ENCODE results near the gene CDRT4.

CDRT4 gene

DNA sequence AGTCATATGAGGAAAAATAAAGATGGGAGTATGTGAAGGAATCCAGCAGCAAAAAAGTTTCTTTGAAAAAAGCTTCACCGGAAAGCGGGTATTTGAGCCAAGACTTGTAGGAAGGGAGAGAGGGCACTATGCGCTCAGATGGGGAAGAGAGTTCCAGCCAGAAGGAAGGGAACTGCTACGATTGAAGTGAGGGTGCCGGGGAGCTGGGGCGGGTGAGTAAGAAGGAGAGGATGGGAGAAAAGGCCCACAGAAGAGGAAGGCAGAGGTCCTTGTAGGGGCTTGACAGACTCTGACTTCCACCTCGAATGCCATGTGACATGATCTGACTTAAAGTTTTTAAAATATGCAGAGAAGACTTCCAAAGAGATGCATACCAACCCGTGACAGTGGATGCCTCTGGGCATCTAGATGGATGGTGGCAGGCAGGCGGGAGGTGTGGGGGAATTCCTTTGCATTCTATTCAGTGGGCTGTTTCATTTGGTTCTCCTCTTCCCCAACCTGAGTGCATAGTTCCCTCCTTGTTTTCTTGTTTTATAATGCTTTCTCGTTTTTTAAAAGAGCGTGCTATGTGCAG, 44.9 kb downstream of the CDRT4 start:
- no peak for DNase-seq

DNA sequence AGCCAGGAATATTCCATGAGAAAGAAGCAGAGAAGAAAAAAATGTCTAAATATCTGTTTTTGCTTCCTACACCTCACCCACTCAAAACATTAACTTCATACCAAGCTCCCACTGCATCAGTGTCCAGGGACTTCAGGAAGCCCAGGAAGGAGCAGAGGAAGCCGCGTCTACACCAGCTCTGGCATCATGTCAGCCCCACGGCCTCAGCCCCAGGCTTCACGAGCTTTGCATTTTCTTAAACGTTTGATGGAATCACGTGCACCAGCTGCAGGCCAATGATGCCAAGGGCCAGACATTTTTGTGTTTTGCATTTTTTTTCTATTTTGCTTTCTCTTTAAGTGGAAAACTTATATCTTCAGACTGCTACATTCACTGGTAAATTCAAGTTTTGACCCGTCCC, 48.6 kb downstream of the CDRT4 start:
- DNase-seq, result no peak

DNA sequence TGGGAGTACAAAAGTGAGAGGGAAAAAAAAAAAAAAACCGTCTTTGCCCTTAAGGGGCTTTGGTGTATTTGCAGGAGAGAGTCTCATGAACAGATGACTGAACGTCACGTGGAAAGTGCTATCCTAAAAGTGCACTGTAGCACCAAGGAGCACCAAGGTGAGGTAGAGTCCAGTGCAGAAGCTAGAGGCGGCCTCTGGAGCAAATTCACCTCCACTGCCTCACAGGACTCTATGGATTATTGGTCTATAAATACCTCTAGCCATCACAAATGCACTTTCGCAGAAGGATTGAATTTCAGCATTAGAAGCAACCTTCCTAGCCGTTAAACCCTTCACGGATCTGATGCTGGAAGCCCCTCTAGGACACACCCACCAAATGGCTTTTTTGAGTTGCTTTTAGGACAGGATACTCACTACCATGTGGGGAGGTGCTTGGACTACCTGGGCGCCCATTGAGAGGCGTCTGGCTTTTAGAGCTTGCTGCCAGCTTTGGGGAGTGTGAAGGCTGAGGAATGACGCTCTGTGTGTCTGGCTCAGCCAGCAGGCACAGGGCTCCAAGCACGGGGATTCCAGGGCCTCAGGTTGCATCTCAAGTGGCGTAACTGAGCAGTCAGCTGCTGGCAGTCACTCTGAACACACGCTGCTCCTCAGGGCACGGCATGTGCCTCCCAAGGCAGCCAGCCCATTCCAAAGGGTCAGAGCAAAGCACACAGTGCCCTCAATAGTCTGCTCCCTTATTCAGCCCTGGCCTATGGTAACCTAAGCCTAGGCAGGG, 52.7 kb downstream of the CDRT4 start:
- DNase-seq, result no peak

DNA sequence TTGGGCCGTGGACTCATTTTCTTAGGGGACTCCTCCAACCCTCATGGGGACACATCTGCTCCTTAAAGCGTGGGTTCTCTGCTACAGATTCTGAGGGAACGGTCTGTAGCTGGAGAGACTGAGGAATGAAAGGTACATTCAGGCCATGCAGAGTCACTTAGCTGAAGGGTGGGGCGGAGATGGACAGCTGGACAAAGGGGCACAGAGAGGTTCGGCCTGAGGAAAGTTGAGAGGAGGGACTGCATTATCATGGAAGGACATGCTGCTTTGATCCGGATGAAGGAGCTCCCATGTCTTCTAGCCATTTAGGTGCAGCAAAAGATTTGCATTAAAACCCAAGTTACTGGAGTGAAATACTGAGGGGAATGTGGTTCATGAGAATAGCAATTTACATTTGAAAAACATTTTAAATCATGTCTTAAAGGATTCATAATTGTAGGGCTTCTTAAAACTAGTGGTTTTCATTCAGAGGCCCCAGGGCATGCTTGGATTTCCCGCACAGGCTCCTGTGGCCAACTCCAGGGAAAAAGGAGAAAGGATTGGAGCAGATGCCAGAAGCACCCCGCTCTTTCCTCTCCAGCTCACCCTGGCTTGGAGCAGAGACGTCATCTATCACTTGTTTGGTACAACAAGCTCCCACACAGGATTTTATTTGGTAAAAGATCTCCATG, 54.2 kb downstream of the CDRT4 start:
- DNase-seq, result no peak

DNA sequence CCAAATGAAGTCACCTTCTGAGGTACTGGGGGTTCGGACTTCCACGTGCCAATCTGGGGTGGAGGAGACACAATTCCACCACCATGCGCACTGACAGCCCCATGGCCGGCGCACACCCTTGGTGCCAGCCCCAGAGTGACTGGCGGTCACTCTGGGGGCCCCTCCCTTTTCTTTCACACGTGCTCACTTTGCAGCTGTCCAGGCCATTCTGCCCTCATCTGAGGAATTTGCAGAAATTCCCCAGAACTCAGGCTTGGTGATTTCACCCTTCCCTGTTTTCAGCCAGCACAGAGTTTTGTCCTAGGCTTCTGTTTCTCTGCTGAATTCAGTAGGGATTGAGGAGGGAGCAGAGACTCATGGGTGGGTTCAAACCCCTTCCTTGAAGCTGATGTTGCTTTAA, 54.8 kb downstream of the CDRT4 start:
- DNase-seq, result no peak

DNA sequence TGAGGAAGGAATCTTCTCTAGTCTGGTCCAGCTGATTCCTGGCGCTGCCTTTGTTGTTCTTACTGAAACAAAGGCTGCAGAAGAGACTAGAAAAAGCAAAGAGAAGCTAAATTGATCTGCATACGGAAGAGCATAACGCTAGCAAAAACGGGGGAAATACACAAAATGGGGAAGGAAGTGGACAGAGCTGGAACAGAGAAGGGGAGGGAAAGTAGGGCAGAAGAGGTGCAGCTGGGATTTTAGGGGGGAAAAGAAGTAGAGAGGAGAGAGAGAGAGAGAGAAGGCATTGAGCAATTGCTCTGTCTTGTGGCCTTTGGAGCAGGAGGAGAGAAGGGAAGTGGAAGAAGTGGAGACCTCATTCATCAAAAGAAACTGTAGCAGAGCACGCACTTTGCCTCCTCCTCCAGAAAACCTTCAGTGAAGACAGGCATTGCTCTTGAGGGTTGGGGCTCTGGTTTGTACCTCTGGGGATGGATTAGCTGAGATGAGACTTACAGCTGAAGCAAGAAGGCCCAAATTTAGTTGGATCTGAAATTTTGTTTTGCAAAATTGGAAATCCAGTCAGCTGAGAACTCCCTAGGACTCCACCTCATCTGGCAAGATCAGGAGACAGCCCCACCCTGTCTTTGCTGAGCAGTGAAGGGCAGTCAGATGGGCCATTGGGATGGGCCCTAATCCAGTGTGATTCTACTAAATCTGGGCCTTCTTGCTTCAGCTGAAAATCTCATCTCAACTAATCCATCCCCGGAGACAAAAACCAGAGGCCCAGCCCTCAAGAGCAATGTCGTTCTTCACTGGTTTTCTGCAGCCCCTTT, 55.8 kb downstream of the CDRT4 start:
- DNase-seq, result no peak

DNA sequence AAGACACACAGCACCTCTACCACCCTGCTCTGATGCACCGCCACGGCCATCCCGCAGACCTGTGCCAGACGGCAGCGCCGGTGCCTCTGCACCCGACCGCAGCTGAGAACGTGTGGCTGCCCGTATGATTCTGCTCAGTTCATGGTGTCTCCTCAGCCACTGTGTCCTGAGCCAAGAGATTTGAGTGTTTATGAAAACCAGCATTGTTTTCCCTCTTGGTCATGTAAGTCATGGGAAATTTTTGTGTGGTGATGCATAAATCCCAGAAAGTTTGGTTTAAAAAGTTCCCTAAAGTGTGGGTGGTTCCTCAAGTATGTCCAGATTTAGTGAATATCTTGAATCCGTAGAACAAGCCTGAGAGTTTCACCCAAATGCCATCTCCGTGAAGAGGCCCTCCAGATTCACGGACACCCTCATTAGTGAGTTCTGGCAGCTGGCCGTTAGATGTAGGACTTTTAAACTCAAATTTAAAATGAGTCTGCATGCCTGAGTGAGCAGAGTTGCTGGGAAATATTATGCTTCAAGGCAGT, 57.6 kb downstream of the CDRT4 start:
- no peak for DNase-seq

DNA sequence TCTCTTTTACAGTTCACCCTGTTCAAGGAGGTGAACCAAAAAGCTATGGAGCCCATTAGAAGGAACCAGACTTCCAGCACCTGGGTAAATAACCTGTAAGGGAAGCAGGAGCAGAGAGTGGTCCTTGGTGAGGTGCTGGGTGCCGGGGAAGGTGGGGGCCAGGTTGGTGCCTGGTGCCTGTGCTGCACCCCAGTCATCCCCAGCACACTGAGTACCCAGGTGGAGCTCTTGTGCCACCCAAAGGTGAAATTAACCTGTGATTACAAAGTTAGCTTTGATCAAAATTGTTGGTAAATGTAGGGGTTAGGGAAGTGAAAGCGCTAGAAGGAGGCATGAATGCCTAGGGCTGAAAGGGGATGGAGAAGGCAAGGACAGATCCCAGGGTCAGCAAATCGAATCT, 58.6 kb downstream of the CDRT4 start:
- no peak for DNase-seq

DNA sequence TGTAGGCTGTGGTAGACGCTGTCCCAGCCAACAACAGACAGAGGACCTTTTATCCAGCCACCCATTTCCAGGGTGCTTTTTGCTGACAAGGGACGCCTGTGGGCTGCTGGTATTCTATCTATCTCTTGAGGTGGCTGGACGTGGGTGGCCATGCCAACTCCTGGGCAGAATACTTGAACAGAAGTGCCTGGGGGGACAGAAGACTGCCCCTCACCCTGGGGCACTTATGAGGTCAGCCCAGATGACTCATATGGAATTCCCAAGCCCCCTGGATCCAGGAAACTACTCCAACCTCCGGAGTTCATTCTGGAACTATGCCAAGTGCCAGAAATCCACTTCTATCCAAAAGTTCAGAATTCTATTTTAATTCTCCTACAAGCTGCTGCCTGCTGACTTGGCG, 61.3 kb downstream of the CDRT4 start:
- DNase-seq, result no peak

DNA sequence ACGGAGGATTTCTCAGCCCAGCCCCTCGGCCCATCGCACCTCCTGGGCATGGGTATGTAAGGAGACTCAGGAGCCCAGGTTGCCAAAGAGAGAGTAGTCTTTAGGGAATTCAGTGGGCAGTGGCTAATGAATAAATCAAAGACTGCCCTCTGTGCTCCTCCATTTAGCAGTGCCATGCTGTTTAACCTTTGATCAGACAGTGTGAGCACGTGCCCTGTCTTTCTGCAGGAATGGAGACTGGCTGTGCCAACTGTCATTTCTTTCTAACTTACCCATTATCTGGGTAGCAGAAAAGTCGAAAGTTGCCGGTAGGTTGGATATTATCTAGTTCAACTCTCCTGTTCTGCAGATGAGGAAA, 62.4 kb downstream of the CDRT4 start:
- no peak for DNase-seq

DNA sequence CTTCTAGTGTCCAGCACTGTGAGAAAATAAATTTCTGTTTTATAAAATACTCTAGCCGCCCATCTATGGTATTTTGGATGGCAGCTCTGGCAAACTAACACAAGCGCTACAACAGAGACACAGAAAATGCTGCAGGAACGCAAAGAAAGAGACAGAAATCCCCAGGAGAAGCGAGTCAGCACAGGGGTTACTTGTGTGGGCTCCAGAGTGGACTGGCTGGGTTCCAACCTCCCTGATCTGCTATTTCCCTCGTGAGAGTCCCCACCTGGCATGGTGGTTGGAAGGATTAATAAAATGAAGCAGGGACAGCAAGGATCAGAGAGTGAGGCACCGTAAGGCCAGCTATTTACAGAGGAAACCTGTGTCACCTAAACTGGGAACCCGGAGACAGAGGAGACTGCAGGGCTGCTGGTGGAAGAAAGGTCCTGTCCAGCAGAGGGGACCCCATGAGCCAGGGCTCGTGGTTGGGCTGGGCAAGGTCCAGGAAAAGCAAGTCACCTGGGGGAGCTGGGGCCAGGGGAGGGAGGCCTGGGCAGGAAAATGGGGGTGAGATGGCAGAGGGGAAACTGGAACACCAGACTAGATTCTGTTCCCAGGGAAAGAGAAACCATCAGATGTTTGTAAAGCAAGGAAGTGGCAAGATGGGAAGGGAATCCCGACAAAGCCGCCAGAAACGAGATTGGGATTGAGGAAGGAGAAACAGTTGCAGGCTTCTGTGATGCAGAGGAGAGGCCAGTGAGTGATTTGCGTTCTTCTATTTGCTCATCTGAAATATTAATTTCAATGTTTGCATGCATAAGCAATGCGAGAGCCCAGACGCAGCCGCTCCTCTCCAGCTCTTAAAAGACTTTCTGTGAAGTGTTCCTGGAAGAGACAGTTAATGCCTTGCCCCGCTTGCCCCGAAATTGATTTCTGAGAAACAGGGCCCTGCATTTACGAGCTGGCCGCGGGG, 63.0 kb downstream of the CDRT4 start:
- DNase-seq, result no peak

DNA sequence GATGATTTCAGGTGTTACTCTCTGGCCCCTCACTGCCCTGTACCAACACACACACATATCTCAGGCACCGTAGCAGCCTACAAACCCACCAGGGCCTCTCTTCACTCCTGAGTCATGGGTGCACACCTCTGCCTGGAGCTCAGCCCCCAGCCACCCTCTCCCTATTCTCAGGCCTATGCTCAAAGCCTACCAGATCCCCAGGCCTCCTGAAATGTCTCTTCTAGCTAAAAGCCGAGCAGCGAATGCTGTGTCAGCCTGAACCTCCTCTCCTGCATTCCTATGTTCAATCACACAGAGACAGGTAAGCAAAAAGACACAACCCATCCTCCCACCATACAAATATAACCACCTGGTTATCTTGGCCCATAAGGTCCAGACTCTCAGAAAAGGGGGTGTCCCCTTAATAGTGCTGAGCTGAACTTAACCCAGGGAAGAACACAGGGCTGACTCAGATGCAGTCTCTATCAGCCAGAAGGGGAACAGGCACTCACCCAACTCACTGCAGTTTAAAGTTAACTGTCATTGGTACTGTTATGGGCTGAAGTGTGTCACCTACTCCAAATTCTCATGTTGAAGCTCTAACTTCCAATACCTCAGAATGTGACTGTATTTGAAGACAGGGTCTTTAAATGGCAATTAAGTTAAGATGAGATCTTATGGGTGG, 64.0 kb downstream of the CDRT4 start:
- no peak for DNase-seq

DNA sequence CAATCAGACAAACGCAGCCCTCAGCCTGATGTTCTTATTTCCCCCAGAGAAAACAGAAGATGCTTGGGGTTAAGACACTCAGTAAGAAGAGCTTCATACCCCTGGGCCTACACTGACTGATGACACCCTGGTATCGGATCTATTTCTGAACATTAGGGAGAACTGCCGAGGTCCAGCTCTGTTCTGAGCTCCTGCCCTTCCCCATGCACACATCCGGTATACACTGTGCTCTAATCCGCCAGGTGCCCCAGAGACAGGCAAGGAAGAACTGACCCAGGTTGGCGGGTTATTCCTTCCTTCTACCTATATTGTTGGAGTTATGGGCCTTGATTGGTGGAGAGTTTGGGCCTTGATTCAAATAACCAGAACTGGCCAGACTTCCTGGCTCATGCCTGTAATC, 68.0 kb downstream of the CDRT4 start:
- no peak for DNase-seq

DNA sequence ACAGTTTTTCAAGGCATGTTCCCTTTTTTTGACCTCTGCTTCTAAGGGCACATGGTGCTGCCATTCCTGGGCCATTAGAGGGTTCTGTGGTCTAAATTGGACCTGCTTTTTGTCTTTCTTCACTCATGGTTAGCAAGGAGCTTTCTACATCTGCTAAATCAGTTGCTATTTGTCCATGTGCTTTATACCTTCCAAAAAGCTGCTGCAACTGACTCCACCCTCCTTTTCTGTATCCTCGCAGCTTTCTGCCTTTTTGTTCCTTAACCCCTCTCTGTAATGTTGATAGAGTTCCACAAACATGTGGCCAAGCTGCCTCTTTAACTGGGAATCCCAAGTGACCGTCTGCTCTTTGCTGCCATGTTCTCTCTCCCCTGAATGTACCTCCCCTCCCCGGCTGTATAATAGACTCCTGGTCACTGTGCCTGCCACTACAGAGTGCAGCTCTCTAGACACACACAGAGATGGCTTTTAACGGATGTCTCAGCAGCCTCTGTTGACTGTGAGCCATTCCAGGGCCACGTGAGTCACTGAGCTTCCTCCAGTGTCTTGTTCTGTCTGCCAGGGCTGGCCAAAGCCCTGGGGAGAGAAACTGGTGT, 68.6 kb downstream of the CDRT4 start:
- no peak for DNase-seq

DNA sequence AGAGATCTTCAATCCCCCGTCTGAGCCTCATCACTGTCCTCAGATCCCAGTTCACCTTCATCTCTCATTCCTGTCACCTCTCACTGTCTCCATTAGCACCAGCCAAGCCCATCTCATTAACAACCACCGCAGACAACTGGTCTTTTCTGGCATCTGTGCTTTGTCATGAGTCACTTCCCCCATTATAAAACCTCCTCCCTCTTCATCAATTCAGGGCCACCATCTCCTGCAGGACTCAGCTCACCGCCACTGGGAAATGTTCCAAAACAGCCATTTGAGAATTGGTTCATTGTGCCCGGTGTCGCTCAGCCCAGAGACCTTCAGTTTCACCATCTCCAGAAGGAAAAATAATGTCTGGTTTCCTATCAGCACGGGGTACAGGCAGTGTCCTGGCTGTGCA, 69.1 kb downstream of the CDRT4 start:
- DNase-seq, result no peak

DNA sequence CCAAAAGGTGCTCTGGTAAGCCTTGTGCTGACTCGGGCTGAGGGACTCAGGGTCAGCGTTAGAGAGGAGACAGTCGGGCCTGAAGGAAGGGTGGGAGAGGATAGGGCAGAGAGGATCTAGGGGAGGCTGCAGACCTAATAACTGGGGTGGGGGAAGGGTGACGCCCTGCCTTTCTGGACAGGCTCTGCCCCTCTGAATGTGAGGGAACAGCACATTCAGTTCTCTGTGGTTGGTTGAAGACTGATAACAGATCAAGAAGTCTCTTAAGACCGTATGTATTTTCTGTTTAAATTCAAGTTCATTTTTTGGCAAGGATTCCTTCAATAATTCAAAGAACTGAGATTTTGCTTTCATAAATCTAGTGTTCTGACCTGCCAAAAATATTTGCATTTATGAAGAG, 69.8 kb downstream of the CDRT4 start:
- DNase-seq, result no peak

DNA sequence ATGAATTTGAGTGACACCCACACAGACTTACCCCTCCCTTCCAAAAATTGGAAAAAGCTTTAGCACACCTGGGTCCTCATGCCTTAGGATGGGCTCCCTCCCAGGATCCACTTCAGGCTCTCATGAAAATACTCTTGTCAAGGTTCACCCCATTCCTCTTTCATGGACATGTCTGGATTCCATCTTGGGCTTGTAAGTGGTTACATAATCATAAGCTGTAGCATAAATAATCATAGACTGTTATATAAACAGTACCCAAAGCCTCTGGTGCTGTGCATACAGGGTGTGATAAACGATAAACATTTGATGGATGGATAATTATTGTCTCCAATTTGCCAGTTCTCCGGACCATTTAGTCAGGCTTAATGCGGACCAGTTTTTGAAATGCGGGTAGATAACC, 72.3 kb downstream of the CDRT4 start:
- no peak for DNase-seq

DNA sequence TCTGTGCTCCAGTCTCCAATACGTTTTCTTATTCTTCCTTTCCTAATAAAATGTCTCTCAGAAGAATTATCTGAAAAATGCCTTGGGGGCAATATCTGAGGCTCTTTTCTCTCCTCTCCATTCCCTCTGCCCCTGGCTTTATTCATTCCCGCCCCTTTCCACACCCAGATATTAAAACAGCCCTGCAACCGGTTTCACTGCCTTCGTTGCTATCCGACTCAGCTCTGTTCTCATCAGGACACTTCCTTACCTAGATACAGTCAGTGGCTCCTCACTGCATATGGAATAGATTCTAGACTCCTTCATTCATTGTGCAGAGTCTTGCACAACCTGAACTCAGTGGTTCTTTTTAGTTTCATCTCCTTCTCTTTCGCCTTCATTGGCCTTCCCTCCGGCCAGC, 74.0 kb downstream of the CDRT4 start:
- DNase-seq, result no peak

DNA sequence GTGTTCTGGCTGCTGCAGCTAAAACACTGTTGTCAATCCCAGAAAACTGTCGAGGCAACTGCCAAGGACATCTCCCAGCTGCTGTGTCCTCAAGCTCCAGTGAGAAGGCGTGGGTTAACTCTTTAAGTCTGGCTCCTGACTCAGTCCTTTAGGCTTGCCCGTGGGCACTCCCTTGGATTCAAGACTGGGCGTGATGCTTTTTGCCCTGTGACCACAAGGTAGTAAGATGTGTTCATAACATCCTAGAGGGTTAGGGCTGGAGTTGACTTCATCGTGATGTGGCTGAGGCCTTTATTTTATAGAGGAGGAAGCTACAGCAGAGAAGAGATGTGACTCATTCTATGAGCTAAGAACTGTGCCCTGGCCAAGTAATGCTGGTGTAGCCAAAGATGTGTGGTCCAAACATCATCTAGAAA, 75.1 kb downstream of the CDRT4 start:
- DNase-seq, result no peak

DNA sequence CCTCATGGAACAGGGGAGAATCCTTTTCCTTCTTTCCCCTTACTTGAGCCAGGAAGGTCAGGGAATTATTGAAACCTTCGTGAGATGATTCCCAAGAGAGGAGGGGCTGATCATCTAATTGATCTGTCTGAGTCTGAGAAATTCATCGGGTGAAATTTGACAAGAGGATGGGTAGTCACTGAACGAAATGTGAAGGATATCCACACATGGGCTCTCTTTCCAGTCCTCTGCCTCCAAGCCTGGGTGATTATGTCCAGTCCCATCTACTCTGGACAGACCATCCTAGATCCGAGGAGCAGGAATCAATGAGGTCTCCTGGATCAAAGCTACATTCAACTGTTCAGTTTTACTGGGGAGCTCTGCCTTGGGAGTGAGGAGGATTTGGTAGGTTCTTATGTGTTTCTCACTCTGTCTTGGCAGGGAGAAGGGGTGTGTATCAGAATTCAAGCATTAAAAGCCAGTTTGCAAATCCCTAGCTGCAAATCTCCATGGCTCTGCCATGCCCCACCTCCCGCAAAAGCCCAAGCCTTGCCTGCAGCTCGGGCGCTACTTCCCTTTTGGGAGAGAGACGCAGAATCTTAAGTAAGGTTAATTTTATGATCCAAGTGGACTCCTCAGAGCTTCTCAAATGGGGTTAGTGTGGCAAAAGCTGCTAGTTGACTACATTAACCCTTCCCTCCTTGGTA, 78.9 kb downstream of the CDRT4 start:
- DNase-seq, result no peak

DNA sequence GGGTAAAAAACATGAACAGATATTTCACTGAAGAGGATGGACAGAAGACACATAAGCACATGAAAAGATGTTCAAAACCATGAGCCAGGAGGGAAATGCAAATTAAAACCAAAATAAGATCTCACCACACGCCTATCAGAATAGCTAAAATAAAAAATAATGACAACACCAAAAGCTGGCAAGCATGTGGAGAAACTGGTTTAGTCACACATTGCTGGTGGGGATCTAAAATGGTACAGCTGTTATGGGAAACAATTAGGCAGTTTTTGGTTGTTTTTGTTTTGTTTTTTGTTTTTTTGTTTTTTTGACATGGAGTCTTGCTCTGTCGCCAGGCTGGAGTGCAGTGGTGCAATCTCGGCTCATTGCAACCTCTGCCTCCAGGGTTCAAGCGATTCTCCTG, 81.3 kb downstream of the CDRT4 start:
- no peak for DNase-seq

Measured in NCI-H146 (cell line).